Measurements from ENCODE around the gene ABCB10. TPM values are rescaled to one million over a fixed set of nuclear protein-coding genes. Genes with fewer than 3 reads are reported as not detected.

The ABCB10 gene
- total RNA-seq, 1 donor from 2014 or later, result 9.3 TPM

- no peak for TF ChIP-seq CTCF (IDR thresholded peaks at IDR 0.05; ENCODE audit: borderline replicate concordance)
- no peak for DNase-seq
- Histone ChIP-seq H3K27me3 (ENCODE audit: low read depth) (no peaks in the 10 kb centered on the region), H3K4me1 (no peaks in the 10 kb centered on the region), H3K36me3 (peaks cover 88% of the 10 kb centered on the region), H3K9me3 (replicated peaks) (no peaks in the 10 kb centered on the region), H3K4me3 (no peak overlapping the region), H3K27ac (replicated peaks) (no peak overlapping the region)
- intact Hi-C loops (cut with micrococcal nuclease), result no loop called here
Measured at GRCh38 chr1:229537894-229538293, 20.6 kb downstream of the ABCB10 start.

GRCh38 chr1:229536982-229537381, 21.5 kb downstream of the ABCB10 start:
- no peaks in the 10 kb centered on the region for H3K9me3 ChIP-seq (replicated peaks)
- H3K27ac ChIP-seq (replicated peaks), result no peak overlapping the region
- intact Hi-C loops (cut with micrococcal nuclease), result no loop called here
- no peak for TF ChIP-seq CTCF (IDR thresholded peaks at IDR 0.05; ENCODE audit: borderline replicate concordance)
- peaks cover 91% of the 10 kb centered on the region for H3K36me3 ChIP-seq
- no peaks in the 10 kb centered on the region for H3K4me1 ChIP-seq
- no peak for DNase-seq
- no peaks in the 10 kb centered on the region for H3K27me3 ChIP-seq (ENCODE audit: low read depth)
- no peak overlapping the region for H3K4me3 ChIP-seq

- DNase-seq, result no peak
- no peak for TF ChIP-seq CTCF (IDR thresholded peaks at IDR 0.05; ENCODE audit: borderline replicate concordance)
- Histone ChIP-seq H3K27ac (replicated peaks) (no peak overlapping the region), H3K36me3 (peaks cover 90% of the 10 kb centered on the region), H3K9me3 (replicated peaks) (no peaks in the 10 kb centered on the region), H3K4me1 (no peaks in the 10 kb centered on the region), H3K27me3 (ENCODE audit: low read depth) (no peaks in the 10 kb centered on the region), H3K4me3 (no peak overlapping the region)
- intact Hi-C loops (cut with micrococcal nuclease), result no loop called here
Measured at GRCh38 chr1:229535230-229535629, 23.3 kb downstream of the ABCB10 start.

- no peaks in the 10 kb centered on the region for H3K4me1 ChIP-seq
- H3K4me3 ChIP-seq, result no peak overlapping the region
- no peak for TF ChIP-seq CTCF (IDR thresholded peaks at IDR 0.05; ENCODE audit: borderline replicate concordance)
- intact Hi-C loops (cut with micrococcal nuclease), result no loop called here
- H3K9me3 ChIP-seq (replicated peaks), result no peaks in the 10 kb centered on the region
- DNase-seq, result no peak
- no peaks in the 10 kb centered on the region for H3K27me3 ChIP-seq (ENCODE audit: low read depth)
- H3K36me3 ChIP-seq, result peaks cover 88% of the 10 kb centered on the region
- no peak overlapping the region for H3K27ac ChIP-seq (replicated peaks)
Measured at GRCh38 chr1:229531326-229531725, 27.2 kb downstream of the ABCB10 start.

- Histone ChIP-seq H3K36me3 (peaks cover 90% of the 10 kb centered on the region), H3K9me3 (replicated peaks) (no peaks in the 10 kb centered on the region), H3K4me3 (no peak overlapping the region), H3K4me1 (no peaks in the 10 kb centered on the region), H3K27ac (replicated peaks) (no peak overlapping the region), H3K27me3 (ENCODE audit: low read depth) (no peaks in the 10 kb centered on the region)
- intact Hi-C loops (cut with micrococcal nuclease), result no loop called here
- no peak for TF ChIP-seq CTCF (IDR thresholded peaks at IDR 0.05; ENCODE audit: borderline replicate concordance)
- DNase-seq, result no peak
Measured at GRCh38 chr1:229529639-229530038, 28.9 kb downstream of the ABCB10 start.

GRCh38 chr1:229526695-229527094, 31.8 kb downstream of the ABCB10 start:
- Histone ChIP-seq H3K27ac (replicated peaks) (no peak overlapping the region), H3K4me1 (no peaks in the 10 kb centered on the region), H3K9me3 (replicated peaks) (no peaks in the 10 kb centered on the region), H3K36me3 (peaks cover 87% of the 10 kb centered on the region), H3K27me3 (ENCODE audit: low read depth) (no peaks in the 10 kb centered on the region), H3K4me3 (no peak overlapping the region)
- no peak for TF ChIP-seq CTCF (IDR thresholded peaks at IDR 0.05; ENCODE audit: borderline replicate concordance)
- no peak for DNase-seq
- intact Hi-C loops (cut with micrococcal nuclease), result no loop called here
